ENCODE measurements around the gene DUSP22.

The DUSP22 gene

GRCh38 chr6:332671-333070 lies 40.4 kb downstream of the DUSP22 start:
- H3K4me3 ChIP-seq (ENCODE audit: low read length): no peak overlapping the region
- peak; percentile 60 for DNase-seq (ENCODE audit: low read depth)
- no peak for TF ChIP-seq CTCF (conservative IDR thresholded peaks at IDR 0.05; ENCODE audit: low read length)

GRCh38 chr6:333379-334002 lies 41.2 kb downstream of the DUSP22 start:
- DNase-seq (ENCODE audit: low read depth): no peak
- H3K4me3 ChIP-seq (ENCODE audit: low read length): no peak overlapping the region
- TF ChIP-seq CTCF (conservative IDR thresholded peaks at IDR 0.05; ENCODE audit: low read length): no peak

GRCh38 chr6:334536-335510 lies 42.5 kb downstream of the DUSP22 start:
- no peak overlapping the region for H3K4me3 ChIP-seq (ENCODE audit: low read length)
- no peak for TF ChIP-seq CTCF (conservative IDR thresholded peaks at IDR 0.05; ENCODE audit: low read length)
- no peak for DNase-seq (ENCODE audit: low read depth)

GRCh38 chr6:335572-335971 lies 43.3 kb downstream of the DUSP22 start:
- TF ChIP-seq CTCF (conservative IDR thresholded peaks at IDR 0.05; ENCODE audit: low read length): no peak
- no peak overlapping the region for H3K4me3 ChIP-seq (ENCODE audit: low read length)
- no peak for DNase-seq (ENCODE audit: low read depth)

GRCh38 chr6:336159-337114 lies 44.1 kb downstream of the DUSP22 start:
- H3K4me3 ChIP-seq (ENCODE audit: low read length): no peak overlapping the region
- no peak for TF ChIP-seq CTCF (conservative IDR thresholded peaks at IDR 0.05; ENCODE audit: low read length)
- no peak for DNase-seq (ENCODE audit: low read depth)

- DNase-seq (ENCODE audit: low read depth): no peak
- TF ChIP-seq CTCF (conservative IDR thresholded peaks at IDR 0.05; ENCODE audit: low read length): no peak
- no peak overlapping the region for H3K4me3 ChIP-seq (ENCODE audit: low read length)
Measured at GRCh38 chr6:337805-338368, 45.6 kb downstream of the DUSP22 start.
